Gastrocnemius medialis (tissue), 4 donors: Measurements from ENCODE around the gene LY6G6C. TPM values are rescaled to one million over a fixed set of nuclear protein-coding genes. Genes with fewer than 3 reads are reported as not detected.

Source experiments
- ATAC-seq, 2 donors: fragments of 150-250 bp; one replicate each; pipeline ENCODE4 v1.9.1; 2016
- DNase-seq, 2 donors: peaks; one replicate each; pipeline ENCODE4 v3.0.0-alpha.2; 2019
- H3K27ac ChIP-seq, 4 donors: fragments of 200-600 bp; sonication (generic); 1 replicate in 1 of 4; 2 replicates in 3 of 4; pipeline ENCODE4 v1.5.1; 2016 to 2018; ENCODE audit warnings: mild to moderate bottlenecking in 2 of 4, moderate library complexity in 1 of 4
- H3K27me3 ChIP-seq, 3 donors: fragments of 200-600 bp; sonication (generic) in 2 of 3; 1 replicate in 1 of 3; 2 replicates in 2 of 3; pipeline versions ENCODE4 v1.5.1 to v1.6.0; 2016 to 2019; ENCODE audit warnings: mild to moderate bottlenecking in 1 of 3, moderate library complexity in 1 of 3
- H3K36me3 ChIP-seq, 2 donors: fragments of 200-600 bp; sonication (generic) in 1 of 2; one replicate each; pipeline ENCODE4 v1.5.1; 2017 to 2018
- H3K4me1 ChIP-seq, 2 donors: fragments of 200-600 bp; sonication (generic) in 1 of 2; one replicate each; pipeline ENCODE4 v1.5.1; 2016 to 2017; ENCODE audit warnings: mild to moderate bottlenecking in 2 of 2
- H3K4me3 ChIP-seq, 4 donors: fragments of 200-600 bp; sonication (generic) in 3 of 4; 1 replicate in 1 of 4; 2 replicates in 3 of 4; pipeline ENCODE4 v1.5.1; 2016 to 2019; ENCODE audit warnings: mild to moderate bottlenecking in 2 of 4
- H3K9me3 ChIP-seq, 3 donors: fragments of 200-600 bp; sonication (generic) in 2 of 3; 1 replicate in 1 of 3; 2 replicates in 2 of 3; pipeline ENCODE4 v1.5.1; 2016 to 2019
- CTCF ChIP-seq, 5 experiments: fragments of 450-650 bp in 3 of 5; fragments of 200-600 bp in 2 of 5; sonication (generic) in 2 of 5; IDR thresholded peaks in 4 of 5; conservative IDR thresholded peaks in 1 of 5; 1 replicate in 4 of 5; 2 replicates in 1 of 5; pipeline ENCODE4 v1.5.1; 2016 to 2019; ENCODE audit warnings: antibody characterized with exemption in 5 of 5, mild to moderate bottlenecking in 3 of 5, moderate library complexity in 3 of 5
- POLR2A ChIP-seq, 2 donors: fragments of 450-650 bp; IDR thresholded peaks; one replicate each; pipeline ENCODE4 v1.6.1; 2017; ENCODE audit warnings: antibody characterized with exemption in 2 of 2, mild to moderate bottlenecking in 2 of 2, moderate library complexity in 2 of 2
- in situ Hi-C, 4 donors: fragments of 200-750 bp; cut with MboI; loops; one replicate each; pipeline versions ENCODE4 v1.15.0 to v1.8.0; 2017; ENCODE audit warnings: low sequenced_read_pairs in 4 of 4
- intact Hi-C: fragments of 100-400 bp; cut with DNase I; formaldehyde crosslinking; loops from one replicate; pipeline ENCODE4 v1.15.1; 2023; ENCODE audit warnings: low total_unique reads
- total RNA-seq, 4 donors: library from RNA; depleted of rRNA; stranded (reverse); fragments of >200 nt; gene quantifications; one replicate each; pipeline versions ENCODE4 v1.1.0 to v1.2.3, GENCODE V29; 2016

Gene LY6G6C
- total RNA-seq, 4 donors from 2014 or later: not detected

GRCh38 chr6:31732029-31732428, 10.5 kb upstream of the LY6G6C start:
- H3K27me3 ChIP-seq: peaks cover 0 to 12% (median 5%) of the 10 kb centered on the region in 3 donors
- ATAC-seq (no peak), DNase-seq (no peak)
- H3K4me3 ChIP-seq: no peak overlapping the region
- TF ChIP-seq POLR2A (IDR thresholded peaks at IDR 0.05) (no peak), CTCF (IDR thresholded peaks at IDR 0.05 in 4 of 5, conservative IDR thresholded peaks at IDR 0.05 in 1 of 5) (no peak)
- H3K4me1 ChIP-seq: peaks cover 16 to 18% of the 10 kb centered on the region in 2 donors
- in situ Hi-C loops: no loop called here
- H3K36me3 ChIP-seq: peaks cover 0 to 15% of the 10 kb centered on the region in 2 donors
- intact Hi-C loops: loop anchor here (10.0 kb wide), 1 partner anchor 243 kb away; the partner anchor contains the start of gene DXO
- no peak overlapping the region for H3K27ac ChIP-seq
- H3K9me3 ChIP-seq: no peaks in the 10 kb centered on the region

GRCh38 chr6:31730631-31731086, 9.1 kb upstream of the LY6G6C start:
- peaks cover 0 to 15% of the 10 kb centered on the region in 2 donors for H3K36me3 ChIP-seq
- intact Hi-C loops (loop anchor here (2.0 to 10.0 kb wide), 2 partner anchors 104 to 244 kb away; partner anchors contain the start of gene DXO), in situ Hi-C loops (no loop called here)
- TF ChIP-seq POLR2A (IDR thresholded peaks at IDR 0.05) (no peak), CTCF (IDR thresholded peaks at IDR 0.05 in 4 of 5, conservative IDR thresholded peaks at IDR 0.05 in 1 of 5) (no peak)
- H3K27me3 ChIP-seq: peaks cover 0 to 7% (median 5%) of the 10 kb centered on the region in 3 donors
- no peak for ATAC-seq
- H3K4me3 ChIP-seq: peak overlapping the region in 2 of 4 donors; percentile 79 to 91
- peaks cover 13% of the 10 kb centered on the region in 2 donors for H3K4me1 ChIP-seq
- H3K9me3 ChIP-seq: no peaks in the 10 kb centered on the region
- H3K27ac ChIP-seq: peak overlapping the region; percentile 78 to 92 (median 88)
- no peak for DNase-seq

GRCh38 chr6:31729979-31730630, 8.6 kb upstream of the LY6G6C start:
- H3K4me3 ChIP-seq: peak overlapping the region; percentile 62 to 95 (median 85)
- intact Hi-C loops: loop anchor here (1.0 to 10.0 kb wide), 3 partner anchors 27 to 245 kb away; partner anchors contain the start of genes ABHD16A and DXO
- TF ChIP-seq CTCF (IDR thresholded peaks at IDR 0.05 in 4 of 5, conservative IDR thresholded peaks at IDR 0.05 in 1 of 5) (no peak), POLR2A (IDR thresholded peaks at IDR 0.05) (peak; percentile 21 to 64)
- H3K36me3 ChIP-seq: peaks cover 0 to 15% of the 10 kb centered on the region in 2 donors
- H3K4me1 ChIP-seq: peaks cover 13% of the 10 kb centered on the region in 2 donors
- H3K9me3 ChIP-seq: no peaks in the 10 kb centered on the region
- peak; percentile 58 to 75 for DNase-seq
- peaks cover 0 to 4% (median 3%) of the 10 kb centered on the region in 3 donors for H3K27me3 ChIP-seq
- H3K27ac ChIP-seq: peak overlapping the region; percentile 78 to 92 (median 88)
- in situ Hi-C loops: no loop called here
- ATAC-seq: peak; percentile 66 to 70

GRCh38 chr6:31729515-31729978, 8.0 kb upstream of the LY6G6C start:
- Histone ChIP-seq H3K27me3 (peaks cover 0 to 3% (median 0%) of the 10 kb centered on the region in 3 donors), H3K4me1 (peaks cover 9 to 11% of the 10 kb centered on the region in 2 donors), H3K27ac (peak overlapping the region; percentile 78 to 92 (median 88)), H3K36me3 (peaks cover 0 to 15% of the 10 kb centered on the region in 2 donors), H3K4me3 (peak overlapping the region; percentile 62 to 95 (median 85)), H3K9me3 (no peaks in the 10 kb centered on the region)
- intact Hi-C loops (loop anchor here (1.0 kb wide), 1 partner anchor 26 kb away; the partner anchor contains the start of gene ABHD16A), in situ Hi-C loops (no loop called here)
- peak; percentile 75 to 83 for ATAC-seq
- TF ChIP-seq POLR2A (IDR thresholded peaks at IDR 0.05) (peak in 1 of 2 donors; percentile 16), CTCF (IDR thresholded peaks at IDR 0.05 in 4 of 5, conservative IDR thresholded peaks at IDR 0.05 in 1 of 5) (peak in 4 of 5 experiments; percentile 20 to 64 (median 42))
- DNase-seq: peak; percentile 71 to 84
